Measurements from ENCODE around the gene POLR3H.

POLR3H gene

GRCh38 chr22:41567512-41567768, 23.2 kb upstream of the POLR3H start:
- no peak for TF ChIP-seq CTCF (IDR thresholded peaks at IDR 0.05; ENCODE audit: poor library complexity, severe bottlenecking)
- H3K9me3 ChIP-seq (ENCODE audit: severe bottlenecking): no peaks in the 10 kb centered on the region
- DNase-seq (ENCODE audit: low spot score) (no peak), ATAC-seq (ENCODE audit: low read depth) (no peak)
- no peak overlapping the region for H3K27ac ChIP-seq (ENCODE audit: poor library complexity, severe bottlenecking)
- no peaks in the 10 kb centered on the region for H3K27me3 ChIP-seq (ENCODE audit: insufficient read depth, poor library complexity, severe bottlenecking)
- H3K4me1 ChIP-seq (ENCODE audit: insufficient read depth, poor library complexity, severe bottlenecking): peaks cover 20% of the 10 kb centered on the region
- no peak overlapping the region for H3K4me3 ChIP-seq (ENCODE audit: severe bottlenecking)
- H3K36me3 ChIP-seq (ENCODE audit: low read depth): no peaks in the 10 kb centered on the region

DNA sequence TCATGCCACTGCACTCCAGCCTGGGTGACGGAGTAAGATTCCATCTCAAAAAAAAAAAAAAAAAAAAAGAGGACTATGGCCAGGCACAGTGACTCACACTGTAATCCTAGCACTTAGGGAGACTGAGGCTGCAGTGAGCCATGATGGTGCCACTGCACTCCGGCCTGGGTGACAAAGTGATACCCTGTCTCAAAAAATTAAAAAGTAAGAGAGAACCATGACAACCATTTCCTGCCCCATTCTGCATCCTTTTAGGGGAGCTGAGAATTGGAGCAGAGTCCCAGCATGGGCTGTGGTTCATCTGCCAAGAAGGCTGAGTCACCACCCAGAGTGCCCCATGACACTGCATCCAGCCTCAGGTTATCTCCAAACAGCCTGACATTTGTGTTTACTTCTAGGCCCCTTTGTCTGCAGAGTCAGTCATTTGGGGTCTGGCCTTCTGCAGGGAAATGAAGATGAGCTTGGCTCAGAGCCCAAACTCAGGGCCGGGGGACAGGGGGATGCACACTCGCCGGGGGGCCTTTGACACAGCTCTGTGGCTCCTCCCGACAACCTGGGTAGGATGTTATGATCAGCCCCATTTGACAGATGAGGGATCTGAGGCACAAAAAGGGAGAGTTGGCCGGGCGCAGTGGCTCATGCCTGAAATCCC, 21.3 kb upstream of the POLR3H start:
- peak; percentile 79 for ATAC-seq (ENCODE audit: low read depth)

GRCh38 chr22:41564563-41564962, 20.3 kb upstream of the POLR3H start:
- H3K4me3 ChIP-seq (ENCODE audit: severe bottlenecking): no peak overlapping the region
- DNase-seq (ENCODE audit: low spot score) (no peak), ATAC-seq (ENCODE audit: low read depth) (peak; percentile 43; the same call in 1 of the 3 replicates)
- peak overlapping the region; percentile 14 for H3K27ac ChIP-seq (ENCODE audit: poor library complexity, severe bottlenecking)
- no peaks in the 10 kb centered on the region for H3K27me3 ChIP-seq (ENCODE audit: insufficient read depth, poor library complexity, severe bottlenecking)
- TF ChIP-seq CTCF (IDR thresholded peaks at IDR 0.05; ENCODE audit: poor library complexity, severe bottlenecking): no peak
- peaks cover 24% of the 10 kb centered on the region for H3K4me1 ChIP-seq (ENCODE audit: insufficient read depth, poor library complexity, severe bottlenecking)
- no peaks in the 10 kb centered on the region for H3K36me3 ChIP-seq (ENCODE audit: low read depth)
- H3K9me3 ChIP-seq (ENCODE audit: severe bottlenecking): no peaks in the 10 kb centered on the region

More for the DNA sequence above, 21.3 kb upstream of the POLR3H start:
- Histone ChIP-seq H3K4me1 (ENCODE audit: insufficient read depth, poor library complexity, severe bottlenecking) (peaks cover 24% of the 10 kb centered on the region), H3K27ac (ENCODE audit: poor library complexity, severe bottlenecking) (peak overlapping the region; percentile 14), H3K27me3 (ENCODE audit: insufficient read depth, poor library complexity, severe bottlenecking) (no peaks in the 10 kb centered on the region), H3K4me3 (ENCODE audit: severe bottlenecking) (no peak overlapping the region), H3K36me3 (ENCODE audit: low read depth) (no peaks in the 10 kb centered on the region), H3K9me3 (ENCODE audit: severe bottlenecking) (no peaks in the 10 kb centered on the region)
- TF ChIP-seq CTCF (IDR thresholded peaks at IDR 0.05; ENCODE audit: poor library complexity, severe bottlenecking): no peak
- no peak for DNase-seq (ENCODE audit: low spot score)

DNA sequence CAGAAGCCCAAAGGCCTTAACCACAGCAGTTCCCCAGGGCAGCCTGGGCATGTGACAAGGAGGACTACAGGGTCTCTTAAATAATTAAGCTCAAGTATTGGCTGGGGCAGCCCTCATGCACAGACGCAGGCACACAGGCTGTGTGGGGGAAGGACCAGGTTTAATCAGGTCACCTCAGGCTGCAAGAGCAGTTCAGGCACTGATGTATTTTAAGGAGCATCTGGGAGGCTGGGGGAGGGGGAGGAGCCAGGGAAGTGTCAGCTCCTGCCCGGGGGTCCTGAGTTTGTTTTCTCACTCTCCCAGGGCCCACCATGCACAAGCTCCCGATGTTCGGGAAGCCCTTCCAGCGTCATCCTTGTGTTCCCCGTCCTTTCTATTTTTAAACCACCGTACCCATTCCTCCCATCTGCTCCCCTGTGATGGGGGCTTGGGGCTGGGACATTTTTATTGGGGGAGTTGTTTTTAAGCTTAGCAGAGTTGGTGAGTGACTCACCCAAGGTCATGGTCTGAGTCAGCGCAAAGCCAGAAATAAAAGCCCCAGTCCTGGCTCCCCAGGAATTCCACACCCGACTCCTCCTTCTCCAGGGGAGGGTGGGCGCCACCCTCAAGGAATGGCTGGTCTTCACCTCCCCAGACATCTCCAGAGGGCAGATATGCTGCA, 18.9 kb upstream of the POLR3H start:
- no peaks in the 10 kb centered on the region for H3K27me3 ChIP-seq (ENCODE audit: insufficient read depth, poor library complexity, severe bottlenecking)
- ATAC-seq (ENCODE audit: low read depth): peak; percentile 59
- no peak for TF ChIP-seq CTCF (IDR thresholded peaks at IDR 0.05; ENCODE audit: poor library complexity, severe bottlenecking)
- peaks cover 24% of the 10 kb centered on the region for H3K4me1 ChIP-seq (ENCODE audit: insufficient read depth, poor library complexity, severe bottlenecking)
- no peak for DNase-seq (ENCODE audit: low spot score)
- H3K9me3 ChIP-seq (ENCODE audit: severe bottlenecking): no peaks in the 10 kb centered on the region
- H3K36me3 ChIP-seq (ENCODE audit: low read depth): no peaks in the 10 kb centered on the region
- H3K4me3 ChIP-seq (ENCODE audit: severe bottlenecking): no peak overlapping the region
- no peak overlapping the region for H3K27ac ChIP-seq (ENCODE audit: poor library complexity, severe bottlenecking)

GRCh38 chr22:41562461-41562860, 18.2 kb upstream of the POLR3H start:
- Histone ChIP-seq H3K27me3 (ENCODE audit: insufficient read depth, poor library complexity, severe bottlenecking) (no peaks in the 10 kb centered on the region), H3K36me3 (ENCODE audit: low read depth) (no peaks in the 10 kb centered on the region), H3K9me3 (ENCODE audit: severe bottlenecking) (no peaks in the 10 kb centered on the region), H3K4me3 (ENCODE audit: severe bottlenecking) (no peak overlapping the region), H3K4me1 (ENCODE audit: insufficient read depth, poor library complexity, severe bottlenecking) (peaks cover 24% of the 10 kb centered on the region), H3K27ac (ENCODE audit: poor library complexity, severe bottlenecking) (no peak overlapping the region)
- no peak for TF ChIP-seq CTCF (IDR thresholded peaks at IDR 0.05; ENCODE audit: poor library complexity, severe bottlenecking)
- ATAC-seq (ENCODE audit: low read depth): no peak
- DNase-seq (ENCODE audit: low spot score): no peak

All from RWPE2 (cell line).